DOHH2 (cell line): Measurements from ENCODE around the gene ICOSLG.
"Not testable (repeated sequence)": the region's sequence is repeated elsewhere in the genome, so short reads cannot be mapped to it uniquely, and the experiment has no call there.

Experiments used
- CTCF ChIP-seq: fragments of 200-600 bp; sonication (generic); IDR thresholded peaks from one replicate; pipeline ENCODE4 v1.5.1; 2014; ENCODE audit warnings: antibody characterized with exemption, mild to moderate bottlenecking, low read depth, low read length; ENCODE audit not compliant: poor library complexity, severe bottlenecking
- EZH2phosphoT487 ChIP-seq: fragments of 200-600 bp; sonication (generic); IDR thresholded peaks from 2 replicates; pipeline ENCODE4 v1.6.1; 2017; ENCODE audit warnings: borderline replicate concordance, mild to moderate bottlenecking, antibody characterized with exemption, low read length, moderate library complexity, mixed read lengths

- not testable (repeated sequence) for TF ChIP-seq EZH2phosphoT487, CTCF
Measured at GRCh38 chr21:44283211-44283785, 42.6 kb upstream of the ICOSLG start.
